ENCODE data around the gene STOX2. TPM values are rescaled to one million over a fixed set of nuclear protein-coding genes. Genes with fewer than 3 reads are reported as not detected.

The STOX2 gene
- total RNA-seq, 1 donor from 2014 or later, result 11.6 TPM

DNA sequence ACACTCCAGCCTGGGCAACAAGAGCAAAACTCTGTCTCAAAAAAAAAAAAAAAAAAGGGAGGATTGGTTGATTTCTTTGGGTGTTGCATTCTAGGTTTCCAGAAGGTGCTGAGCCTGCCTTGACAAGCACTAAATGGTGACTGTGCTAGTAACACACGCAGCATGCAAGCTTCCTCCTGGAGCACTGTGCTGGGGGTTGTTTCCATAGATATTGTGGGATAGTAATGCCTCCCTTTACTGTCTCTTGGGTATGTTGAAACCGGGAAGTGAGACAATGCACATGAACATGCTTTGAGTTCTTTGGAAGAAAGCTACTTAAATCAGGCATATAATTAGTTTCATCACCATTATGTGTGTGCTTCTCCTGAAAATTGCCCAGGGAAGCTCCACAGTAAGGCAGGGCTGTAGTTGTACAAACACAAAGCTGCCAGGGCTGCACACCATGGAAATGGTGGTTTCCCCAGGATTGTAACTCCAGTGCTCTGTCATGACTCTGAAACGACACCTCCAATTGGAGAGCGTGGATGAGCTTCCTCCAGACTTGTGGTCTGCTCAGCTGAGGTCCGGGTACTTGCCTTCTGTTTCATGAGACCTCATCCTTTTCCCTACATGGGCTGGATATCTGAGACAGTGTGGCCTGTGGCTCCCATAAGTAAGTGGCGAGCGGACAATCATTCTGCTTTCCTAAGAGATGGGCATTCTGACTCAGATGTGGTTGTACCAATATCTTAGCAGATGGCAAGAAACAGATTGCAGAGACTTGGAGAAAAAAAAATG is 31.5 kb upstream of the STOX2 start:
- H3K79me2 ChIP-seq (ENCODE audit: low read depth), result no peaks in the 10 kb centered on the region
- no peaks in the 10 kb centered on the region for H4K20me1 ChIP-seq (ENCODE audit: low read depth)
- peaks cover 18% of the 10 kb centered on the region for H3F3A ChIP-seq (ENCODE audit: low read depth)
- no peak overlapping the region for H3K4me3 ChIP-seq
- H3K9ac ChIP-seq, result no peak overlapping the region
- peaks cover 20% of the 10 kb centered on the region for H3K4me1 ChIP-seq
- no peak overlapping the region for H3K4me3 Mint-ChIP-seq
- TF ChIP-seq EZH2phosphoT487 (IDR thresholded peaks at IDR 0.05) (no peak), EZH2 (IDR thresholded peaks at IDR 0.05) (no peak)
- TF ChIP-seq, protein P1, sequence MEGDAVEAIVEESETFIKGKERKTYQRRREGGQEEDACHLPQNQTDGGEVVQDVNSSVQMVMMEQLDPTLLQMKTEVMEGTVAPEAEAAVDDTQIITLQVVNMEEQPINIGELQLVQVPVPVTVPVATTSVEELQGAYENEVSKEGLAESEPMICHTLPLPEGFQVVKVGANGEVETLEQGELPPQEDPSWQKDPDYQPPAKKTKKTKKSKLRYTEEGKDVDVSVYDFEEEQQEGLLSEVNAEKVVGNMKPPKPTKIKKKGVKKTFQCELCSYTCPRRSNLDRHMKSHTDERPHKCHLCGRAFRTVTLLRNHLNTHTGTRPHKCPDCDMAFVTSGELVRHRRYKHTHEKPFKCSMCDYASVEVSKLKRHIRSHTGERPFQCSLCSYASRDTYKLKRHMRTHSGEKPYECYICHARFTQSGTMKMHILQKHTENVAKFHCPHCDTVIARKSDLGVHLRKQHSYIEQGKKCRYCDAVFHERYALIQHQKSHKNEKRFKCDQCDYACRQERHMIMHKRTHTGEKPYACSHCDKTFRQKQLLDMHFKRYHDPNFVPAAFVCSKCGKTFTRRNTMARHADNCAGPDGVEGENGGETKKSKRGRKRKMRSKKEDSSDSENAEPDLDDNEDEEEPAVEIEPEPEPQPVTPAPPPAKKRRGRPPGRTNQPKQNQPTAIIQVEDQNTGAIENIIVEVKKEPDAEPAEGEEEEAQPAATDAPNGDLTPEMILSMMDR (IDR thresholded peaks at IDR 0.05), result no peak
- H3K9me3 Mint-ChIP-seq, result no peaks in the 10 kb centered on the region
- H3K27ac Mint-ChIP-seq, result no peak overlapping the region
- DNase-seq (ENCODE audit: low spot score), result no peak
- H3K27me3 Mint-ChIP-seq (ENCODE audit: insufficient read depth, low read depth), result no peaks in the 10 kb centered on the region
- no peaks in the 10 kb centered on the region for H3K27me3 ChIP-seq
- H3K4me2 ChIP-seq, result no peak overlapping the region
- H3K9me3 ChIP-seq (ENCODE audit: low read depth), result no peaks in the 10 kb centered on the region
- no peaks in the 10 kb centered on the region for H3K36me3 Mint-ChIP-seq
- H3K36me3 ChIP-seq, result no peaks in the 10 kb centered on the region
- H3K27ac ChIP-seq, result no peak overlapping the region
- H3K4me1 Mint-ChIP-seq, result peaks cover 22% of the 10 kb centered on the region
- peak overlapping the region; percentile 67 for H2AFZ ChIP-seq (replicated peaks)

DNA sequence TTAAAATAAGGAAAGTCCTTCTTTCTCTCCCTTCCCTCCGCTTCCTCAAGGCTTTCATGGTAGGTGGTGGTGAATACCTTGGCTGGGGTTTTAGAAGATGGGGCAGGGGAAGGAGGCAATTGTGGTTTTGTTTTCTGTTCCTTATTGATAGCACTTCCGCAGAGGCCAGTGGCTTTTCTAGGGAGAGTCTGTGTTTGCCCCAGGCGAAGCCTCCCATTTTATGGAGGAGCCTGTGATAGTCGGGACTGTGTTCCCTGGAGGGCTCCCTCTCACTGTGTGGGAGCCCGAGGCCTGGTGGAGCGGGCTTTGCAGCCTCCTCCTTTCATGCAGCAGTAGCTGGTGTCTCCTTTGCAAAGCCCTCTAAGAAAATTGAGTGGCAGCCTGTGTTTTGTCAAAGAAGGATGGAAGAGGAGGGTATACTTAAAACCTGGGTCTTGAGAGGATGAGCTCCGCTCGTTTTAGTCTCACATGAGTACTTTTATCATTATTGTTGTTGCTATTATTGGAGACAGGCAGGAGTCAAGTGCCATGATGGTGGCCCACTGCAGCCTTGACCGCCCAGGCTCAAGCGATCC is 29.8 kb upstream of the STOX2 start:
- Histone ChIP-seq H4K20me1 (ENCODE audit: low read depth) (no peaks in the 10 kb centered on the region), H3K4me1 (peaks cover 31% of the 10 kb centered on the region), H3K36me3 (no peaks in the 10 kb centered on the region), H3K9me3 (ENCODE audit: low read depth) (no peaks in the 10 kb centered on the region), H3F3A (ENCODE audit: low read depth) (peaks cover 27% of the 10 kb centered on the region), H3K79me2 (ENCODE audit: low read depth) (no peaks in the 10 kb centered on the region), H3K9ac (no peak overlapping the region), H3K4me2 (no peak overlapping the region), H2AFZ (replicated peaks) (no peak overlapping the region), H3K27me3 (no peaks in the 10 kb centered on the region), H3K27ac (no peak overlapping the region), H3K4me3 (no peak overlapping the region)
- H3K4me3 Mint-ChIP-seq, result no peak overlapping the region
- peaks cover 1% of the 10 kb centered on the region for H3K36me3 Mint-ChIP-seq
- peak overlapping the region; percentile 29 for H3K27ac Mint-ChIP-seq
- H3K4me1 Mint-ChIP-seq, result peaks cover 34% of the 10 kb centered on the region
- TF ChIP-seq EZH2phosphoT487 (IDR thresholded peaks at IDR 0.05) (no peak), EZH2 (IDR thresholded peaks at IDR 0.05) (no peak)
- TF ChIP-seq, protein P1 (IDR thresholded peaks at IDR 0.05), result no peak
- H3K27me3 Mint-ChIP-seq (ENCODE audit: insufficient read depth, low read depth), result no peaks in the 10 kb centered on the region
- no peaks in the 10 kb centered on the region for H3K9me3 Mint-ChIP-seq
- DNase-seq (ENCODE audit: low spot score), result no peak

DNA sequence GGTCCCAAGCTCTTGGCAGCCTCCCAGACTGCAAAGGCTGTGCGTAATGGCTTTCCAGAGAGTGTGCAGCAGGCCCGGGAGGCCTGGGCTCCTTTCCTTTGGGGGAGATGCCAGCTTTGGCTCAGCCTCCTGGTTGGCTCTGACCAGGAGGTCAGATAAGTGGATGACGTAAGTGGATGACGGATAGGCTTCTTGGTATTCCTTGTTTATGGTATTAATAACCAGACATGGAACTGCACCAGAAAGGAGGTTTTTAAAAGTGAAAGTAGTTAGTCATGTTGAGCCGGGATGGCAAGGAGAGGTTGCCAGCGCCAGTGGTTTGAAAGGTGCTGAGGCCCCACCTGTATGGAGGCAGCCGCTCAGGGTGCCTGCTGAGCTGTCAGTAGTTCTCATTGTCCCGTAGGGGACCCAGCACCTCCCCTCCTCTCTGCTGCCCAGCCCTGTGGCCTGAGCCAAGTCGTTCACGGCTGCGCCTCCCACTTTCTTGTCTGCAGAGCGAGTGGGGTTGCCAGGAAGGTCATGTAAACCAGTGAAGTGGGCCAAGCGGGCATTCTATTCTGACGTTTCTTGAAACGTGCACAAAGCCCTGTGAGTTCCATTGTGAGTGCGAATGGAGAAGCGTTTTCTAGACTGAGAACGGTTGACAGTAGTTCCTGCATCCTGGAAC is 28.7 kb upstream of the STOX2 start:
- Histone ChIP-seq H3K4me3 (no peak overlapping the region), H3K9ac (no peak overlapping the region)

More for the DNA sequence above, 28.7 kb upstream of the STOX2 start:
- H3K4me1 ChIP-seq, result peaks cover 39% of the 10 kb centered on the region
- H2AFZ ChIP-seq (replicated peaks), result no peak overlapping the region
- no peaks in the 10 kb centered on the region for H3K79me2 ChIP-seq (ENCODE audit: low read depth)
- H3K27ac ChIP-seq, result no peak overlapping the region
- no peaks in the 10 kb centered on the region for H3K9me3 Mint-ChIP-seq
- peaks cover 38% of the 10 kb centered on the region for H3K4me1 Mint-ChIP-seq
- H3K4me2 ChIP-seq, result peak overlapping the region; percentile 42
- H4K20me1 ChIP-seq (ENCODE audit: low read depth), result no peaks in the 10 kb centered on the region
- TF ChIP-seq EZH2 (IDR thresholded peaks at IDR 0.05), result no peak
- TF ChIP-seq EZH2phosphoT487 (IDR thresholded peaks at IDR 0.05), result no peak
- TF ChIP-seq, protein P1 (IDR thresholded peaks at IDR 0.05), result no peak
- peaks cover 1% of the 10 kb centered on the region for H3K36me3 Mint-ChIP-seq
- H3K9me3 ChIP-seq (ENCODE audit: low read depth), result no peaks in the 10 kb centered on the region
- peaks cover 33% of the 10 kb centered on the region for H3F3A ChIP-seq (ENCODE audit: low read depth)
- no peak overlapping the region for H3K4me3 Mint-ChIP-seq
- H3K27ac Mint-ChIP-seq, result peak overlapping the region; percentile 48
- DNase-seq (ENCODE audit: low spot score), result no peak
- no peaks in the 10 kb centered on the region for H3K36me3 ChIP-seq
- H3K27me3 ChIP-seq, result no peaks in the 10 kb centered on the region
- H3K27me3 Mint-ChIP-seq (ENCODE audit: insufficient read depth, low read depth), result no peaks in the 10 kb centered on the region

Measured in neural progenitor cell (in vitro differentiated cells).